ENCODE measurements around the gene UBXN7. TPM values are rescaled to one million over a fixed set of nuclear protein-coding genes. Genes with fewer than 3 reads are reported as not detected.

The UBXN7 gene
- total RNA-seq, 1 experiment from 2014 or later = 67.0 TPM

DNA sequence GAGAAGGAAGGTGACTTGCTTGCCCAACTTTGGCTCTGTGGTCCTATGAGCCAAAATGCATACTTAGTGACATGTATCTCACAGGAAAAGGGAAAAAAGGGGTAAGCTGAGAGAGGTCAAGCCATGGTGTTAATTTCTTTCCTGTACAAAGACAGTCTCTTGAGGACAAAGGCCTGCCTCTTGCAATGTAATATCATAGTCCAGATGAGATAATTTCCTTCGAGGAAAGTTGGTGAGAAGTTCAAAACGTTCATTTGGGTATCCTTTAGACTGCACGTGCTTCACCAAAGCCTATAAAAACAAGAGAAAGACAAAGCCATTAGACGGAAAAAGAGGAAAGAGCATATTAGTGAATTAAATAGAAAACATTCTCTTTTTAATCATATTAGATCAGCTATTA, 75.7 kb downstream of the UBXN7 start:
- CTCF ChIA-PET = no interaction called here
- RAD21 ChIA-PET (ENCODE audit: low non-redundant PET in 1 of 2, low total read pairs in 2 of 2, uncharacterized antibody in 2 of 2, unreplicated experiment in 2 of 2) = no interaction called here
- no peaks in the 10 kb centered on the region for H3K79me2 ChIP-seq (ENCODE audit: insufficient read depth, low read length)
- no peaks in the 10 kb centered on the region for H3K9me3 ChIP-seq (ENCODE audit: control insufficient read depth in 1 of 2, insufficient read depth in 1 of 2, low read depth in 1 of 2, low read length in 2 of 2)
- DNase-seq (ENCODE audit: low read depth, low spot score) = no peak
- H3K4me1 ChIP-seq (ENCODE audit: control insufficient read depth in 1 of 2, insufficient read depth in 2 of 2, low read length in 2 of 2) = no peaks in the 10 kb centered on the region
- H3K27ac ChIP-seq (ENCODE audit: low read depth, low read length) = no peak overlapping the region
- no peaks in the 10 kb centered on the region for H3K9me2 ChIP-seq (ENCODE audit: insufficient read depth)
- H3K4me2 ChIP-seq (ENCODE audit: low read length) = no peak overlapping the region
- ATAC-seq = no peak
- no TSS peak for BruUV-seq (replicated peaks)
- POLR2A ChIA-PET = no interaction called here
- no peaks in the 10 kb centered on the region for H3K27me3 ChIP-seq (ENCODE audit: insufficient read depth, low read length)
- no peak overlapping the region for H3K9ac ChIP-seq (ENCODE audit: low read length)
- no peak for TF ChIP-seq TCF7L2 (IDR thresholded peaks at IDR 0.05; ENCODE audit: borderline replicate concordance, extremely low read depth, insufficient read depth, insufficient read length)
- no peak for TF ChIP-seq POLR2AphosphoS5 (IDR thresholded peaks at IDR 0.05; ENCODE audit: low read depth, low read length)
- TF ChIP-seq SRF (IDR thresholded peaks at IDR 0.05; ENCODE audit: low read depth) = no peak
- TF ChIP-seq EZH2phosphoT487 (IDR thresholded peaks at IDR 0.05; ENCODE audit: borderline replicate concordance) = no peak
- TF ChIP-seq RAD21 (IDR thresholded peaks at IDR 0.05; ENCODE audit: low read depth) = no peak
- TF ChIP-seq FOSL1 (IDR thresholded peaks at IDR 0.05; ENCODE audit: low read depth) = no peak
- TF ChIP-seq EGR1 (IDR thresholded peaks at IDR 0.05; ENCODE audit: low read depth) = no peak
- TF ChIP-seq ZNF274 (IDR thresholded peaks at IDR 0.05; ENCODE audit: low read depth, low read length) = no peak
- no peak overlapping the region for H3K4me3 ChIP-seq (replicated peaks in 1 of 2; ENCODE audit: low read depth in 1 of 2, low read length in 2 of 2)
- peaks cover 8 to 33% of the 10 kb centered on the region in 2 experiments; a peak in 3 of 4 replicates for H3K36me3 ChIP-seq (ENCODE audit: control insufficient read depth in 1 of 2, insufficient read depth in 2 of 2, low read length in 2 of 2)
- intact Hi-C loops (cut with micrococcal nuclease) = no loop called here
- no peaks in the 10 kb centered on the region for H4K20me1 ChIP-seq (ENCODE audit: insufficient read depth)
- H2AFZ ChIP-seq (ENCODE audit: low read depth, low read length, poor library complexity, severe bottlenecking) = no peak overlapping the region

DNA sequence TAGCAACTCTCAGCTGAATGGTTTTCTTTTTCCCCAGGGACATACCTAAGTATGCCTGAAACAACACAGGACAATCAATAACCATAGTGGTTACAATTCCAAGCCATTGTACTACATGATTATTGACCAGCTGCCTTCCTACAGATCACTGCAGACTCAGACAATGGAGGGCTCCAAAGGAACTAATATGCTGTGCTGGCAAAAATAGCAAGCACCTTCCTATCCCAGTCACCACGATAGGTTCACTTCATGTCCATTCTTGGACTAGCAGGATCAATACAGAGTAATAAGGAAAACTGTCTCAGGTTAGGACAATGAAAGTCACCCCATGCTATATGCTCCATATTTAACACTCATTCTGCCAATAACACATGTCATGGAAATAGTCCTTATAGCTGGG, 76.6 kb downstream of the UBXN7 start:
- no peaks in the 10 kb centered on the region for H3K27me3 ChIP-seq (ENCODE audit: insufficient read depth, low read length)
- H3K27ac ChIP-seq (ENCODE audit: low read depth, low read length) = no peak overlapping the region
- ChIA-PET RAD21 (ENCODE audit: low non-redundant PET in 1 of 2, low total read pairs in 2 of 2, uncharacterized antibody in 2 of 2, unreplicated experiment in 2 of 2) (no interaction called here), CTCF (no interaction called here), POLR2A (no interaction called here)
- no TSS peak for BruUV-seq (replicated peaks)
- H3K9ac ChIP-seq (ENCODE audit: low read length) = no peak overlapping the region
- TF ChIP-seq ZFX (IDR thresholded peaks at IDR 0.05) (no peak), SRF (IDR thresholded peaks at IDR 0.05; ENCODE audit: low read depth) (no peak), EGR1 (IDR thresholded peaks at IDR 0.05; ENCODE audit: low read depth) (no peak), FOSL1 (IDR thresholded peaks at IDR 0.05; ENCODE audit: low read depth) (no peak), POLR2A (IDR thresholded peaks at IDR 0.05; ENCODE audit: borderline replicate concordance, extremely low read depth, insufficient read depth, insufficient read length) (no peak), EZH2 (IDR thresholded peaks at IDR 0.05) (no peak)
- TF ChIP-seq, protein P1, sequence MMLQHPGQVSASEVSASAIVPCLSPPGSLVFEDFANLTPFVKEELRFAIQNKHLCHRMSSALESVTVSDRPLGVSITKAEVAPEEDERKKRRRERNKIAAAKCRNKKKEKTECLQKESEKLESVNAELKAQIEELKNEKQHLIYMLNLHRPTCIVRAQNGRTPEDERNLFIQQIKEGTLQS (IDR thresholded peaks at IDR 0.05) = no peak
- TF ChIP-seq, protein P2, sequence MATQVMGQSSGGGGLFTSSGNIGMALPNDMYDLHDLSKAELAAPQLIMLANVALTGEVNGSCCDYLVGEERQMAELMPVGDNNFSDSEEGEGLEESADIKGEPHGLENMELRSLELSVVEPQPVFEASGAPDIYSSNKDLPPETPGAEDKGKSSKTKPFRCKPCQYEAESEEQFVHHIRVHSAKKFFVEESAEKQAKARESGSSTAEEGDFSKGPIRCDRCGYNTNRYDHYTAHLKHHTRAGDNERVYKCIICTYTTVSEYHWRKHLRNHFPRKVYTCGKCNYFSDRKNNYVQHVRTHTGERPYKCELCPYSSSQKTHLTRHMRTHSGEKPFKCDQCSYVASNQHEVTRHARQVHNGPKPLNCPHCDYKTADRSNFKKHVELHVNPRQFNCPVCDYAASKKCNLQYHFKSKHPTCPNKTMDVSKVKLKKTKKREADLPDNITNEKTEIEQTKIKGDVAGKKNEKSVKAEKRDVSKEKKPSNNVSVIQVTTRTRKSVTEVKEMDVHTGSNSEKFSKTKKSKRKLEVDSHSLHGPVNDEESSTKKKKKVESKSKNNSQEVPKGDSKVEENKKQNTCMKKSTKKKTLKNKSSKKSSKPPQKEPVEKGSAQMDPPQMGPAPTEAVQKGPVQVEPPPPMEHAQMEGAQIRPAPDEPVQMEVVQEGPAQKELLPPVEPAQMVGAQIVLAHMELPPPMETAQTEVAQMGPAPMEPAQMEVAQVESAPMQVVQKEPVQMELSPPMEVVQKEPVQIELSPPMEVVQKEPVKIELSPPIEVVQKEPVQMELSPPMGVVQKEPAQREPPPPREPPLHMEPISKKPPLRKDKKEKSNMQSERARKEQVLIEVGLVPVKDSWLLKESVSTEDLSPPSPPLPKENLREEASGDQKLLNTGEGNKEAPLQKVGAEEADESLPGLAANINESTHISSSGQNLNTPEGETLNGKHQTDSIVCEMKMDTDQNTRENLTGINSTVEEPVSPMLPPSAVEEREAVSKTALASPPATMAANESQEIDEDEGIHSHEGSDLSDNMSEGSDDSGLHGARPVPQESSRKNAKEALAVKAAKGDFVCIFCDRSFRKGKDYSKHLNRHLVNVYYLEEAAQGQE (IDR thresholded peaks at IDR 0.05; ENCODE audit: low read depth) = no peak
- H3K4me2 ChIP-seq (ENCODE audit: low read length) = no peak overlapping the region
- no peaks in the 10 kb centered on the region for H3K9me2 ChIP-seq (ENCODE audit: insufficient read depth)
- H3K9me3 ChIP-seq (ENCODE audit: control insufficient read depth in 1 of 2, insufficient read depth in 1 of 2, low read depth in 1 of 2, low read length in 2 of 2) = no peaks in the 10 kb centered on the region
- no peak overlapping the region for H3K4me3 ChIP-seq (replicated peaks in 1 of 2; ENCODE audit: low read depth in 1 of 2, low read length in 2 of 2)
- no peaks in the 10 kb centered on the region for H3K4me1 ChIP-seq (ENCODE audit: control insufficient read depth in 1 of 2, insufficient read depth in 2 of 2, low read length in 2 of 2)
- peaks cover 8 to 27% of the 10 kb centered on the region in 2 experiments; a peak in 3 of 4 replicates for H3K36me3 ChIP-seq (ENCODE audit: control insufficient read depth in 1 of 2, insufficient read depth in 2 of 2, low read length in 2 of 2)
- H4K20me1 ChIP-seq (ENCODE audit: insufficient read depth) = no peaks in the 10 kb centered on the region
- no peak for DNase-seq (ENCODE audit: low read depth, low spot score)
- H2AFZ ChIP-seq (ENCODE audit: low read depth, low read length, poor library complexity, severe bottlenecking) = no peak overlapping the region
- no peaks in the 10 kb centered on the region for H3K79me2 ChIP-seq (ENCODE audit: insufficient read depth, low read length)
- intact Hi-C loops (cut with micrococcal nuclease) = no loop called here
- no peak for ATAC-seq
